Kidney (tissue), 14 donors: ENCODE results near the gene GABRA4. TPM values are rescaled to one million over a fixed set of nuclear protein-coding genes. Genes with fewer than 3 reads are reported as not detected.
A peak's percentile ranks its signal among the peaks of the same experiment; 100 is the strongest.

Source experiments
- DNase-seq, 5 donors: peaks; one replicate each; pipeline ENCODE4 v3.0.0-alpha.2; 2013 to 2020
- FAIRE-seq: peaks from 2 replicates; lab custom pipeline; 2012; peaks lifted over from hg19 to GRCh38; lab: Jason Lieb, UNC
- H3K27ac ChIP-seq, 2 donors: one replicate each; pipeline ENCODE4 v1.7.0; 2013; ENCODE audit warnings: low read depth in 2 of 2, low read length in 2 of 2, inconsistent platforms in 1 of 2
- H3K27me3 ChIP-seq: one replicate; pipeline ENCODE4 v1.7.1; 2013; ENCODE audit warnings: low read length, inconsistent platforms; ENCODE audit not compliant: control insufficient read depth, insufficient read depth
- H3K36me3 ChIP-seq, 3 donors: one replicate each; pipeline versions ENCODE4 v1.7.0 to v1.7.1; 2013; ENCODE audit warnings: low read length in 3 of 3, control low read depth in 1 of 3, inconsistent platforms in 1 of 3; ENCODE audit not compliant: insufficient read depth in 3 of 3, control insufficient read depth in 2 of 3
- H3K4me1 ChIP-seq, 3 donors: one replicate each; pipeline versions ENCODE4 v1.7.0 to v1.7.1; 2013; ENCODE audit warnings: low read length in 3 of 3, inconsistent platforms in 1 of 3, low read depth in 1 of 3; ENCODE audit not compliant: control insufficient read depth in 2 of 3, insufficient read depth in 2 of 3
- H3K4me3 ChIP-seq, 3 donors: one replicate each; pipeline versions ENCODE4 v1.7.0 to v1.8.1; 2013; ENCODE audit warnings: low read length in 3 of 3, control low read depth in 1 of 3, inconsistent platforms in 1 of 3
- H3K9ac ChIP-seq, 3 donors: one replicate each; pipeline versions ENCODE4 v1.7.0 to v1.7.1; 2013; ENCODE audit warnings: low read length in 3 of 3, control low read depth in 1 of 3, inconsistent platforms in 1 of 3
- H3K9me3 ChIP-seq, 3 donors: one replicate each; pipeline versions ENCODE4 v1.7.0 to v1.7.1; 2013; ENCODE audit warnings: low read length in 3 of 3, control low read depth in 1 of 3, inconsistent platforms in 1 of 3; ENCODE audit not compliant: control insufficient read depth in 2 of 3, insufficient read depth in 1 of 3
- CTCF ChIP-seq: IDR thresholded peaks from 3 replicates; pipeline ENCODE4 v1.5.1; 2012; ENCODE audit warnings: mild to moderate bottlenecking, moderate library complexity, borderline replicate concordance; ENCODE audit not compliant: insufficient read depth; ENCODE audit errors: extremely low read depth
- intact Hi-C: fragments of 100-400 bp; cut with DNase I; formaldehyde crosslinking; loops from one replicate; pipeline ENCODE4 v1.11.1; 2022
- polyA plus RNA-seq: library from polyadenylated mRNA; stranded (reverse); fragments of 350-450 nt; fragmentation: Illumina TruSeq; extraction: RNeasy Lipid Tissue Mini Kit (QIAGEN cat#74804); gene quantifications from one replicate; pipeline ENCODE4 v1.2.3, GENCODE V29; 2014; ENCODE audit warnings: low read depth, low replicate concordance; ENCODE audit not compliant: insufficient read depth
- total RNA-seq: library from RNA; stranded (reverse); fragmentation: NEBNext Ultra II Directional; extraction: Animal tissue kit (Norgen Biotek cat#: 25700); gene quantifications from one replicate; pipeline ENCODE4 v1.2.1, GENCODE V29; 2021
- donor health status: control.
- donor health status: control.
- donor health status: control.
- donor health status: control.
- donor health status: control.
- donor health status: DM: yes; HTN: yes; CAD: no.
- donor health status: Normal renal cell carcinoma (clear cell type).

GABRA4 gene
- total and polyA plus RNA-seq, 2 donors from 2014 or later: 0.17 to 0.19 TPM

- no peak overlapping the region for H3K27ac ChIP-seq
- H3K36me3 ChIP-seq: no peaks in the 10 kb centered on the region
- no peaks in the 10 kb centered on the region for H3K27me3 ChIP-seq
- peaks cover 0 to 7% (median 0%) of the 10 kb centered on the region in 3 donors for H3K4me1 ChIP-seq
- intact Hi-C loops: no loop called here
- DNase-seq: peak; percentile 67 to 86 (median 84)
- no peak for FAIRE-seq
- H3K4me3 ChIP-seq: peak overlapping the region; percentile 52 to 69 (median 62)
- peak overlapping the region in 2 of 3 donors; percentile 24 to 35 for H3K9ac ChIP-seq
- H3K9me3 ChIP-seq: no peaks in the 10 kb centered on the region
- peak; percentile 57 for TF ChIP-seq CTCF
Observed at GRCh38 chr4:47032405-47033106, 39.2 kb upstream of the GABRA4 start.

- H3K4me3 ChIP-seq: peak overlapping the region; percentile 23 to 85 (median 62)
- peak overlapping the region; percentile 3 to 35 (median 24) for H3K9ac ChIP-seq
- no peak for TF ChIP-seq CTCF
- H3K27ac ChIP-seq: no peak overlapping the region
- H3K4me1 ChIP-seq: peaks cover 0 to 7% (median 0%) of the 10 kb centered on the region in 3 donors
- peak in 4 of 5 donors; percentile 14 to 58 (median 29) for DNase-seq
- FAIRE-seq: no peak
- no peaks in the 10 kb centered on the region for H3K27me3 ChIP-seq
- intact Hi-C loops: no loop called here
- no peaks in the 10 kb centered on the region for H3K9me3 ChIP-seq
- H3K36me3 ChIP-seq: no peaks in the 10 kb centered on the region
Observed at GRCh38 chr4:47031751-47032404, 38.5 kb upstream of the GABRA4 start.

GRCh38 chr4:47031011-47031678, 37.8 kb upstream of the GABRA4 start, which contains the start of gene GABRB1:
TSS of gene GABRB1 (plus strand) at chr4:47031567.
- H3K4me3 ChIP-seq: peak within 1 kb of the TSS; percentile 52 to 85 (median 62)
- H3K36me3 ChIP-seq: no peaks in the 10 kb centered on the region
- FAIRE-seq: no peak
- DNase-seq: peak; percentile 75 to 89 (median 80)
- H3K27me3 ChIP-seq: no peaks in the 10 kb centered on the region
- peak within 1 kb of the TSS; percentile 3 to 35 (median 24) for H3K9ac ChIP-seq
- H3K27ac ChIP-seq: no peak within 1 kb of the TSS
- TF ChIP-seq CTCF: no peak
- peaks cover 0 to 7% (median 0%) of the 10 kb centered on the region in 3 donors for H3K4me1 ChIP-seq
- intact Hi-C loops: no loop called here
- H3K9me3 ChIP-seq: no peaks in the 10 kb centered on the region
